T-helper 2 cell treated with Interferon-gamma antibody and Interleukin-4, amounts not matched to agents 100 ng/mL and 5 ng/mL, for 36 hours (primary cell): ENCODE measurements around the gene HOTAIR. TPM values are rescaled to one million over a fixed set of nuclear protein-coding genes. Genes with fewer than 3 reads are reported as not detected.

ENCODE experiments used
- intact Hi-C: fragments of 100-400 bp; cut with micrococcal nuclease; formaldehyde crosslinking; loops from one replicate; pipeline ENCODE4 v1.15.1; 2023
- total RNA-seq: library from RNA; stranded (reverse); gene quantifications from 2 replicates; pipeline ENCODE4 v1.2.3, GENCODE V29; 2022

The HOTAIR gene
- total RNA-seq, 1 donor from 2014 or later: not detected

- intact Hi-C loops: loop anchor here (5.0 kb wide), 2 partner anchors 42 to 117 kb away; partner anchors contain the start of gene HOXC4
Observed at GRCh38 chr12:53935383-53936341, 39.1 kb downstream of the HOTAIR start.

GRCh38 chr12:53932915-53933314 is 41.8 kb downstream of the HOTAIR start:
- intact Hi-C loops: no loop called here

- intact Hi-C loops: no loop called here
Observed at GRCh38 chr12:53931844-53932581, 42.7 kb downstream of the HOTAIR start.

- intact Hi-C loops: no loop called here
Observed at GRCh38 chr12:53930591-53931255, 44.0 kb downstream of the HOTAIR start.

- intact Hi-C loops: no loop called here
Observed at GRCh38 chr12:53929527-53929926, 45.2 kb downstream of the HOTAIR start.

- intact Hi-C loops: no loop called here
Observed at GRCh38 chr12:53928054-53928835, 46.5 kb downstream of the HOTAIR start.

- intact Hi-C loops: no loop called here
Observed at GRCh38 chr12:53927220-53928029, 47.3 kb downstream of the HOTAIR start.

GRCh38 chr12:53924521-53925405 is 50.0 kb downstream of the HOTAIR start:
- intact Hi-C loops: no loop called here

GRCh38 chr12:53916788-53917655 is 57.7 kb downstream of the HOTAIR start:
- intact Hi-C loops: no loop called here

Other genes starting within 250 kb of the HOTAIR start
- gene CALCOCO1, start 247.5 kb downstream of the HOTAIR start, total RNA-seq: 40.7 and 45.5 TPM in 2 replicates
- not detected in 2 replicates for gene CISTR, start 223.0 kb downstream of the HOTAIR start, total RNA-seq
- gene HOXC13, start 36.1 kb downstream of the HOTAIR start, total RNA-seq: not detected in 2 replicates
- not detected in 2 replicates for gene HOXC12, start 20.1 kb downstream of the HOTAIR start, total RNA-seq
- gene HOXC11, start 1.8 kb downstream of the HOTAIR start, total RNA-seq: not detected in 2 replicates
- gene HOXC10, start 10.2 kb upstream of the HOTAIR start, total RNA-seq: not detected in 2 replicates
- gene HOXC9, start 25.2 kb upstream of the HOTAIR start, total RNA-seq: not detected in 2 replicates
- not detected in 2 replicates for gene HOXC8, start 34.0 kb upstream of the HOTAIR start, total RNA-seq
- not detected in 2 replicates for gene HOXC6, start 53.5 kb upstream of the HOTAIR start, total RNA-seq
- not detected in 2 replicates for gene HOXC5, start 58.1 kb upstream of the HOTAIR start, total RNA-seq
- not detected in 2 replicates for gene HOXC4, start 78.9 kb upstream of the HOTAIR start, total RNA-seq
- gene SMUG1, start 214.0 kb upstream of the HOTAIR start, total RNA-seq: 25.7 and 27.5 TPM in 2 replicates